Pons (tissue), 1 donor: Measurements from ENCODE around the gene ATG10.
A peak's percentile ranks its signal among the peaks of the same experiment; 100 is the strongest.
"Not testable (repeated sequence)": the region's sequence is repeated elsewhere in the genome, so short reads cannot be mapped to it uniquely, and the experiment has no call there.

Experiments used
- DNase-seq: peaks from one replicate; pipeline ENCODE4 v3.0.0-alpha.2; 2016; ENCODE audit warnings: low spot score

ATG10 gene

DNA sequence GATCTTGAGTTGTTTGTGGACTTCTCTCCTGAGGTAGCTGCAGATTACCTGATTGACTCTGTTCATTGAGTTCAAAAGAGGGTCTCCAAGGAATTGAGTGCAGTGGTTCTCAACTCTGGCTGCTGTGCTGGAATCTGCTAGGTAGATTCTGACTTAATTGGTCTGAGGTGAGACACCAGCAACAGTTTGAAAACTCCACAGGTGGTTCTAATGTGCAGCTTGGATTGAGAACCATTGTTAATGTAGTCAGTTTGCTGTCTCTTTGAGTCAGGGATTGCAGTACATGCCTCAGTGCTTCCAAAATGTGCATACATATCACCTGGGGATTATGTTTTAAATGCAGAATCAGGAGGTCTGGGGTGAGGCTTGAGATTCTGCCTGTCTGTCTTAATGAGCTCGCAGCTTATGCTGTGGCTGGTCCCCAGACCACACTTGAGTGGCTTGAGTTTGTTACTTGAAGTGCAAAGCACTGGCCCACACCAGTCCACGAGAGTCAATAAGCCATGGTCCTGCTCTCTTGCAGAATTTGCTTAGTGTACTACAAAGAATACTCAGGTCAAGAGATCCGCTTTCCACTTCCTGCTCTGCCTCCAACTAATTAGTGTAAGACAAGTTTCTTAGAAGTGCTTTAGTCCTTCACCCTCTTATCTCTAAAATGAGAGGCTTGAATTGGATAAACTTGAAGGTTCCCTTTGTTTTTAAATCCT lies 82.3 kb downstream of the ATG10 start:
- no peak for DNase-seq

GRCh38 chr5:82057051-82057450 lies 85.2 kb downstream of the ATG10 start:
- no peak for DNase-seq

GRCh38 chr5:82058710-82059109 lies 86.9 kb downstream of the ATG10 start:
- DNase-seq, result no peak

DNA sequence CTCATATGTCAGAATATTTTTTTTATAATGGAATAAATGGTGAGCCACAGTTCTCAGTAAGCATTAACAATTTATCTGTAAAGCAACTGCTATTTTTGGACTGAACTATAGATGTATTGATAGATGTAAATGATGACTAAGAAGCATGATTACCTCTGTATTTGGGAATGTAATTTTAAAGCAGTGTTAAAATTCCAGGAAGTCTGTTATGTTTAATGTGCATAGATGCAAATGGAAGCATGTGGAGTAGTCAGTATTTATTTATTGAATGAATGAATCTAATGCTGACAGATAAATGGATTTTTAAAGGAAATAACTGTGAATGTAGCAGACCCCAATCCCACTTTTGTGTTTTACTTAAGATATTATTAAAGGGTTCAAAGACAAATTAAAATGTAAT lies 95.0 kb downstream of the ATG10 start:
- no peak for DNase-seq

- not testable (repeated sequence) for DNase-seq
Observed at GRCh38 chr5:82068042-82068441, 96.2 kb downstream of the ATG10 start.

DNA sequence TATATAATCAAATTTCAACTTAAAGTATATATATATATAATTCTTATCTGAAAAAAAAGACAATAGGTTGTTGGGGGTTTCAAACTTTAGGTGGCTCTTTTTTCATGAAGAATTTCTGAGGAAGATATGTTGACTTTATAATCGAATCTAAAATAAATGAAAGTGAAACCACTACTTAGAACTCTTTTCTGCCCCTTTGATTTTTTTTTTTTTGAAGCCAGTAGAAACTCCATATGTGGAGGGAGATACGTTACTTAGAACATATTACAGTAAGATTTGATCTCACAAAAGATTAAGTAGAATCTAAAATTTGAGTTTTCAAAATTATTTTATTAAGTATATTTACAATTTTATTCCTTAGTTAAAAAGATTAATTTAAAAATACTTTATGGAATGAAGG lies 96.9 kb downstream of the ATG10 start:
- no peak for DNase-seq

- no peak for DNase-seq
Observed at GRCh38 chr5:82072138-82072537, 100.3 kb downstream of the ATG10 start.

GRCh38 chr5:82073179-82073578 lies 101.4 kb downstream of the ATG10 start:
- DNase-seq, result no peak

GRCh38 chr5:82074950-82075349 lies 103.1 kb downstream of the ATG10 start:
- DNase-seq, result peak; percentile 12

DNA sequence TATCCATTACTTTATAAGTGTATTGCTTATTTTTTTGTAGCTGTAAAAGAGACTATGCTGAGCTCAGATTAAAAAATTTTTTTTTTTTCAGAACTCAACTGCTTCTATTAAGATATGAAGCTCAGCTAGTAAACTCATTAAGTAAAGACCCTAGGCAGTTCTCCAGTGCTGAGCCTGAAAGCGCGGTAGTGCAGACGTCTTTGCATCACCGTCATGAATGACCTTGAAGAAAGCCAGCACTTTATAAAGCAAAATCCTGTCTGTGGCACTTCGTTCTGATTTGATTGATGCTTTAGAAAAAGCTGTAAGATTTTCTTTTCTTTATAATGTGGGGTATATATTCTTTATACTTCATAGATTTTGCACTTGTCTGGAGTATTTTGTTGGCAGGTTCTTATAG lies 105.7 kb downstream of the ATG10 start:
- no peak for DNase-seq

- DNase-seq, result no peak
Observed at GRCh38 chr5:82091617-82092016, 119.8 kb downstream of the ATG10 start.

DNA sequence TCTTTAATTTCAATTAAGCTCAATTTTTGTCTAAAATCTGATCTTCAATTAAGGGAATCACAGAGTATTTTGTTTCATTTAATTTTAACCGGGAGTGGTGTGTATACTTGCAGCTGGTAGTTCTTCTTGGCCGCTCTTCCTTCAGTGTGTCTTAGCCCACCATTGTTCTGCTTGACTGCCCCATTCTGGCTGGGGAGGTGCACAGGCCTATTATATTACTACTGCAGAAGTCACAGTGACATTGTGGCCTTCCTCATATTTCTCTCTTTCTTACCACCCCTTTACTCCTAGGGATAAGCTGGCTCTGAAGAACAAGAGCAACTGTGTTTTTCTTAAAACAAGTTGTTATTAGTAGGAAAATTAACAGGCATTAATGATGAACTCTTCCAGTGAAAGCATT lies 123.7 kb downstream of the ATG10 start:
- no peak for DNase-seq

DNA sequence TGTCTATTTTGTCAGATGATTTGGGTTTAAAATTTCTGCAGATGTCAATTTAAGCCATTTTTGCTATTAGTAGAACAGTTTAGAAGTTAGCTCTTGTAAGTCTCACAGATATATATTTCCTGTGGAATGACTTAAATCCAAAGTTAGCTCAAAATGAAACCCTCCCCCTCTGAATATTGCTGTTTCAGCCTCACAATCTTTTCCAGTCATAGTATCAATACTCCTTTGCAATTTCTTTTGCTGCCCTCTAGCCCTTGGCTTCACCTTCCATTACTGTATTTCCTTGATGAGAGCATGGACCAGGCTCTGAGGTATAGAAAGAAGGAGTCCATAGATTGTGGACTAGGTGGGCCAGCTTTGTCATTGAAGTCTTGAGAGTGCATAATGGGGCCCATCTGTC lies 124.4 kb downstream of the ATG10 start:
- no peak for DNase-seq

DNA sequence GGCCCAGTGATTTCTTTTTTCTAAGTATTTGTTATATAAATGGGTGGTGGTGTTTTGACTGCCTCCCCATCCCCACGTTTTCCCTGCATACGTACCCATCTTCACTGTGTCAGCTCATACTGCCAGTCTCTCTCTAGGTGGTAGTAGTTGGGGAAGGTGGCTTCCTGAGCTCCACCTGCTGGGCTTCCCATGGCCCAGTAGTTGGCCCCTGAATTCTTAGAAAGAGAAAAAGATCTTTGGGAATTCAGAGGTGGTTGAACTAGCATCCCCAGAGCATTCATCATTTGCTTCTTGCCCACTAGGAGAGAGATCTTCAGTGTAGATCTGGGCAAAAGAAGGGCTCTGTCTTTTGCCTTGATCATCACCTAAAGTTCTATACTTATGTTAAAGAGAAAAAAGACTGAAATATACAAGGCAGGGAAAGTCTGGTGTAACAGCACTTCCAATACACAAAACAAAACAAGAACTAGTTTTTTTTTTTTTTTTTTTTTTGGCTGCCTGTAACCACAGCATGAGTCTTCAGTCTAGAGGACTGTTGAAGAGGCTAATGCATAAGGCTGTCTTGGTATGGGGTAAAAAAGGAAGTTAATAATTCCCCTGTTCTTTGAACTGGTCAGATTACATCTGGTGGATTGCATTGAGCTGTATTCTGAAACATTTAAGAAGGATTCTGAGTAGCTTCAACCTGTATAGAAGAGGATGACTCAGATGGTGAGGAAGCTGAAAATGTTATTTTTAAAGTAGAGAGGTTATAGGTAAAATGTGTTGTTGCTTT lies 128.7 kb downstream of the ATG10 start:
- peak; percentile 45 for DNase-seq

DNA sequence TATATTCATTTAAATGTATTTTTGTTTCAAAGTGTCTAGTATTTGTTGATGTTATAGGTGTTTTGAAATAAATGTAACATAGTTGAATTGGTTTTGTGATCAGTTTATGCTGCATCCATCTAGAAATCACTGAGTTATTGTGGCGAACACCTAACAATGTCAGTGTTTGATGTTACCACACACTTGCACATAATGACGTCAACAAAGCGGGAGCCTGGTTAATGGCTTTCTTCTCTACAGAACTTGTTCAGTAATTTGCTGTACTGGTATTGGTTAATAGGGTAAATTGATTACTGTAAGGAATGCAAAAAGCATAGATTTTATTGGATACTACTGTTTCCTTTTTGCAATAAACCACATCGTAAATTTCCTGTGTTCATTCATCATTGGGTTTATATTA lies 133.0 kb downstream of the ATG10 start:
- no peak for DNase-seq

DNA sequence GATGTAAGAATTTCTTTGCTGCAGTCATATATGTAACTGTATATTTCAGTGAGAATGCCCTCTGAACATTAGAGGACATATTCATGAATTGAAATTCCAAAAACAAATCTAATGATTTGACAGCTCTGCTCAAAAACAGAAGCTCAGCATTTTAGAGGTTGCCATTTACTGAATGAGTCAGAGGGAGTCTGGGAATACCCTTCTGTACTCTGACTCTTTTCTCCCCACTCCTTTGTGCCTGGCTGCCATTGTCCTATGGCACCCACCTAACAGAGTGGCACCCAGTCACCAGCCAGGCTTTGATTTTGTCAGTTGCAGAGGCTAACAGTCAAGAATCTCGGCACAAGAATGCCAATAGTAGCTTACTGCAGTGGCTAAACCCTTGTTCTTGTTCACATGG lies 133.6 kb downstream of the ATG10 start:
- DNase-seq, result peak; percentile 31

GRCh38 chr5:82106207-82106606 lies 134.4 kb downstream of the ATG10 start:
- DNase-seq, result peak; percentile 62

GRCh38 chr5:82106756-82107155 lies 134.9 kb downstream of the ATG10 start:
- peak; percentile 31 for DNase-seq

- peak; percentile 64 for DNase-seq
Observed at GRCh38 chr5:82107267-82107666, 135.4 kb downstream of the ATG10 start.

DNA sequence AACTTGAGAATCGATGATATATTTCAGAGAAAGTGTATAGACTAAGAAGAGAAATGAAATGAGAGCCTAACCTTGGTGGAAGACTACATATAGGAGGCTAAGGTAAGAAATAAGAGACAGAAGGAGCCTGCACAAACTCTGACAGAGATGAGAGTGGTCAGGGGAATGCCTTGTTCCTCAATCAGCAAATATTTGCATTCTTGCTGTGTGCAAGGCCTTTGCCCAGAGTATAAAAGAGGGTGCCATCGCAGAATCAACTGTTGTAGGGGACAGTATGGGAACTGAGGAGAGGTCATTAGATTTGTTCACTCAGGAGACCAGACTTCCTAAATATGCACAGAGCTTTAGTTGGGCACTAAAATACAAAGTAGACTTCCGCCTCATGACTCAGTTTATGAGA lies 137.2 kb downstream of the ATG10 start:
- DNase-seq, result no peak

DNA sequence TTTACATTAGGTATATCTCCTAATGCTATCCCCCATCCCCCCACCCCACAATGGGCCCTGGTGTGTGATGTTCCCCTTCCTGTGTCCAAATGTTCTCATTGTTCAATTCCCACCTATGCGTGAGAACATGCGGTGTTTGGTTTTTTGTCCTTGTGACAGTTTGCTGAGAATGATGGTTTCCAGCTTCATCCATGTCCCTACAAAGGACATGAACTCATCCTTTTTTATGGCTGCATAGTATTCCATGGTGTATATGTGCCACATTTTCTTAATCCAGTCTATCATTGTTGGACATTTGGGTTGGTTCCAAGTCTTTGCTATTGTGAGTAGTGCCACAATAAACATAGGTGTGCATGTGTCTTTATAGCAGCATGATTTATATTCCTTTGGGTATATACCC lies 138.1 kb downstream of the ATG10 start:
- not testable (repeated sequence) for DNase-seq

DNA sequence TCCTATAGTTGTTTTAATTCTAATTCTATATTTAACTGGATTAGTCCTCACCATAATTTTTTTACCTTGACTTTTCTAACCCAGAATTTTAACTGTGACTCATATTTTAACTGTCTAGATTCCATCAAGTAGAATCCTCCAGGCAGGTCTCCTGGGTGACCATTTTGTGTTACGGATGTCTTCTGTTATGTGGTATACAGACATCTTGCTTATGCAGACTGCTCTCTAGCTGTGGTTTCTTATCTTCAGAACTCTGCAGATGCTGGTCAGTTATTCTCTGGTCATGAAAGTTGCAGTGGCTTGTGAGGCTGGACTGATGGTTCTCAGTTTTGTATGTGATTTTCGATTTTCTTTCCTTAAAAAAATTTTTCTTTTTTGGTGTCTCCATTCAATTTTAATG lies 139.4 kb downstream of the ATG10 start:
- no peak for DNase-seq

DNA sequence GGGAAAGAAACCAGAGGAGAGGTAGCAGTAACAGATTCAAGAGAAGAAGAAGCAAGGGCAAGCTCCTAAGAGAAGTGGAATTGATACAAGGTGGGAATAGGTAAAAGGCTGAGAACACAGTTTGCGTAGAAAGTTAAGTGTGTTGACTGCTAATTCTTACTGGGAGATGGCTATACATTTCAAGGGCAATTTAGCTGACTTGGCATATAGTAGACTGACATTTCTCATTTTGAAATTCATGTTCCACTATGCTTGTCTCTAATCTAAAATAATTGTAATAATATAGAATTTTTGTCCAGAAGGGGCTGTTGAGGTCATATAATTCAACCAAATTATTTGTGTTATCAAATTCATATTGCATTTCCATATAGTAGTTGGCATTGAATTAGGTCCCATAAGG lies 144.0 kb downstream of the ATG10 start:
- no peak for DNase-seq

DNA sequence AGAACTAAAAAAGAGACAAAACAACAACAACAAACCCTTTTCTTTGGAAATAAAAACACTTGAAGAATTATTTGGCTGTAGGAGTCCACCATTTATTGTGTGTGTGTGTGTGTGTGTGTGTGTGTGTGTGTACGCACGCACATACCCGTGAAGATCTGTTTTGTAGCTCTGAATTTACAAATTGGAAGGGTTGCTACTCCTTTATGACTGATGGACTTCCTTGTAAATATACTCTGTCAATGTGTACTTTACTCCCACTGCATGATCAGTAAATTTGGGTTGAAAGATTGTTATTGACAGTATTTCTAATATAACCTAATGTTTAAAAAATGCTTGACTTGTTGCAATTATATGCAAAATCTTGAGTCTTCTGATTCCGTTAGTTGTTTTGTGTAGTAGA lies 148.1 kb downstream of the ATG10 start:
- no peak for DNase-seq
